Activated naive CD4-positive, alpha-beta T cell treated with anti-CD3 and anti-CD28 coated beads, Interleukin-2, amount 10 ng/mL, durations not matched to agents 7 days and 5 days (primary cell): Measurements from ENCODE around the gene FANCB.
A peak's percentile ranks its signal among the peaks of the same experiment; 100 is the strongest.

Experiments
- CTCF ChIA-PET: fragments of 350-600 bp; sonication (Branson Sonifier 250); formaldehyde crosslinking; loops from one replicate; lab custom pipeline; 2021; ENCODE audit warnings: antibody characterized with exemption; lab: Charles Lee
- DNase-seq: peaks from one replicate; pipeline ENCODE4 v3.0.0-alpha.2; 2020
- H3K27ac Mint-ChIP-seq: one replicate; pipeline ENCODE4 v1.8.0; 2021; ENCODE audit warnings: mild to moderate bottlenecking, moderate library complexity, mixed read lengths
- H3K27me3 Mint-ChIP-seq: one replicate; pipeline ENCODE4 v1.8.0; 2021; ENCODE audit warnings: mild to moderate bottlenecking, mixed read lengths
- H3K36me3 Mint-ChIP-seq: one replicate; pipeline ENCODE4 v1.8.0; 2021; ENCODE audit warnings: mixed read lengths
- H3K4me1 Mint-ChIP-seq: one replicate; pipeline ENCODE4 v1.8.0; 2021; ENCODE audit warnings: mixed read lengths
- H3K4me3 Mint-ChIP-seq: one replicate; pipeline ENCODE4 v1.8.0; 2021; ENCODE audit warnings: mild to moderate bottlenecking, moderate library complexity, mixed read lengths
- H3K9me3 Mint-ChIP-seq: one replicate; pipeline ENCODE4 v1.8.0; 2021; ENCODE audit warnings: mixed read lengths

The FANCB gene

DNA sequence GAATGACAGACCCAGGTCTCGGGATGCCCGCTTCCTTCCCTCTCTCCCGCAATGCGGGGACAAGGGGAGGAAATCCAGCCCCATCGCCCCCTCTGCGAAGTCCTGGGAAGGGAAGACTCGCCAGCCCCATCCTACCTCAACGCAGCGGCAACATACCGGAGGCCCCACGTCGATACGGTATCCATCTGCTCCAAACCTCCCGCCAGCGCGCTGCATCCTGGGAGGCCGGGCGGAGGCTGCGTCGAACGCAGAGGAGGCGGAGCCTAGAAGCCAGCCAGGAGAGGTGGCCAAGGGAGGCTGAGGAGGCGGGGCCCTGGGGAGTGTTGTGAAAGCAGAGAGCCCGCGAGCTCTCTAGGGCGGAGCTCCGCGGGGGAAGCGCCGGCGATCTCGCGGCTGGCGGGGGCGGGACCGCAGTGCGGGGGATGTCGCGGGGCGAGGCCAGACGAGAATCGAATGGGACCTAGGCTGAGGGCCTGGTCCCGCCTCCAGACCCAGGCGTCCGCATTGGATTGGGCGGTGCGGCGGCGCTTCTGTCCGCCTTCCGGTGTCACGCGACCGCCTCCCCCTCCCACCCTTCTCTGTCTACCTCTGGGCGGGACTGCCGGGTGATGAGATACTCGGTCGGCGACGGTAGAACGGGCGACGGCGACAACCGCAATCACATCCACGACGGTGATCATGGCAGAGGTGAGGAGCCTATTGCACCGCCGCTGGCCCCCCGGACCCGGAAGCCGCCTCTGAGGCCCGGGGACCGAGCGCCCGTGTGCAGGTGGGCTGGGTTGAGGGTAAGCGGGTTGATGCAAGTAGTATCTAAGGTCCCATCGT lies at the start of gene FANCB, which contains the start of gene MOSPD2:
FANCB (minus strand) TSS at position 219 of the 825 bp plus-strand sequence. CDS start 7,559 bp downstream, outside the sequence.
MOSPD2 (plus strand) TSS at position 571 of the 825 bp plus-strand sequence; CDS start at position 679, 108 bp downstream.
- DNase-seq = peak; percentile 96
- Mint-ChIP-seq H3K27ac (peak within 1 kb of the TSS; percentile 88), H3K27me3 (no peaks in the 10 kb centered on the region), H3K36me3 (peaks cover 12% of the 10 kb centered on the region), H3K4me3 (peak within 1 kb of the TSS; percentile 83), H3K4me1 (peaks cover 31% of the 10 kb centered on the region), H3K9me3 (no peaks in the 10 kb centered on the region)
- CTCF ChIA-PET = interaction anchor here (0.6 kb wide), 1 partner anchor 10 kb away, joined by 3 read pairs; no protein-coding TSS in a partner anchor

DNA sequence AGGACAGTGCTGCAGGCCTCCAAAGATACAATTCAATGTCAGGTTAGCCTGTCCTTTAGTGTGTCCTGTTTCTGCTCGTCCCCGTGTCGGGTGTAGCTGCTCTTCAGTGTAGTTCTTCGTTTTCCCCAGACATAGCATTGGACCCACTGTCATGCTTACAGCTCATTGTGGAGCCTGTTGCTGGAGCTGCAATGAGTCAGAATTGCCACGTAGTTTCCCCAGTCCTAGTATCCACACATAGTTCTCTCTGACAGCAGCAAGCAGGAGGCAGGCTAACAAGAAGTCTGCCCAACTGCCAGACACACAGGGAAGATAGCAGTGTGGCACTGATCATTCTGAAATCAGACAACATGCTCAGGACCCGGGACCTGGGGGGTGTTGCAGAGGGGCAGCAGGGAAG lies 49.6 kb upstream of the FANCB start:
- H3K4me1 Mint-ChIP-seq = no peaks in the 10 kb centered on the region
- no peaks in the 10 kb centered on the region for H3K27me3 Mint-ChIP-seq
- CTCF ChIA-PET = no interaction called here
- no peaks in the 10 kb centered on the region for H3K9me3 Mint-ChIP-seq
- no peak overlapping the region for H3K27ac Mint-ChIP-seq
- no peak overlapping the region for H3K4me3 Mint-ChIP-seq
- peaks cover 10% of the 10 kb centered on the region for H3K36me3 Mint-ChIP-seq
- no peak for DNase-seq

DNA sequence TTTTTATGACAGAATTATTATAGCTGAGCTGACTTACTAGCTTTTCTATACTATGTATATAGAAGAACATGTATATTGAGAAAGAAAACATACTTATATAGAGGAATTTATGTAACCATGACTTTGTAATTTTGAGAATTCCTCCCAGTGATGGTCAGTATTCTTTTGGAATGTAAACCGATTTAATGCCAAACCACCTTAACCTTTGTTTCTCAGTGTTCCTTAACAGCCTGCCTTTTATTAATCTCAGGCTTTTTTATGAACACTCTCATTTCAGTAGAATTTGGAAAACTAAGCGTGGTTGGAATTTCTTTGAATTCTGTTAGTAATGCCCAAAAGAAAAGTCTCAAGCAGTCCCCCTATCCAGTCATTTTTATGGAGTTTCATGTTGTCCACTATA lies 47.3 kb upstream of the FANCB start:
- CTCF ChIA-PET = no interaction called here
- DNase-seq = no peak
- H3K36me3 Mint-ChIP-seq = peaks cover 21% of the 10 kb centered on the region
- no peaks in the 10 kb centered on the region for H3K27me3 Mint-ChIP-seq
- no peak overlapping the region for H3K4me3 Mint-ChIP-seq
- H3K4me1 Mint-ChIP-seq = no peaks in the 10 kb centered on the region
- no peaks in the 10 kb centered on the region for H3K9me3 Mint-ChIP-seq
- H3K27ac Mint-ChIP-seq = no peak overlapping the region

DNA sequence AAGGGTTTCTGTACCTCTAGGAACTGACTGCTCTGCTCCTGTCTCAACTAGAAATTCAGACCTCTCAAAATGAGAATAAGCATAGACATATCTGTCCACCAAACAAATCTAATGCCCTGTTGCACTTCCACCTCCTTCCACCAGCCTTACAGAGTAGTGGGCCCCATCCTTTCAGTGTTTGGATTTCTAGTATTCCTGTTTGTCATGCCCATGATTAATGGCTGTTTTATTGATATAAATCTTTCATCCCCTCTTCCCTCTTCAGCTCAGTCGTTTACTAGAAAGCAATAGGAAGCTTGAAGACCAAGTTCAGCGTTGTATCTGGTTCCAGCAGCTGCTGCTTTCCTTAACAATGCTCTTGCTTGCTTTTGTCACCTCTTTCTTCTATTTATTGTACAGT lies 46.5 kb upstream of the FANCB start:
- Mint-ChIP-seq H3K4me3 (no peak overlapping the region), H3K4me1 (no peaks in the 10 kb centered on the region), H3K9me3 (no peaks in the 10 kb centered on the region), H3K27me3 (no peaks in the 10 kb centered on the region), H3K36me3 (peaks cover 21% of the 10 kb centered on the region), H3K27ac (no peak overlapping the region)
- no peak for DNase-seq
- CTCF ChIA-PET = no interaction called here

DNA sequence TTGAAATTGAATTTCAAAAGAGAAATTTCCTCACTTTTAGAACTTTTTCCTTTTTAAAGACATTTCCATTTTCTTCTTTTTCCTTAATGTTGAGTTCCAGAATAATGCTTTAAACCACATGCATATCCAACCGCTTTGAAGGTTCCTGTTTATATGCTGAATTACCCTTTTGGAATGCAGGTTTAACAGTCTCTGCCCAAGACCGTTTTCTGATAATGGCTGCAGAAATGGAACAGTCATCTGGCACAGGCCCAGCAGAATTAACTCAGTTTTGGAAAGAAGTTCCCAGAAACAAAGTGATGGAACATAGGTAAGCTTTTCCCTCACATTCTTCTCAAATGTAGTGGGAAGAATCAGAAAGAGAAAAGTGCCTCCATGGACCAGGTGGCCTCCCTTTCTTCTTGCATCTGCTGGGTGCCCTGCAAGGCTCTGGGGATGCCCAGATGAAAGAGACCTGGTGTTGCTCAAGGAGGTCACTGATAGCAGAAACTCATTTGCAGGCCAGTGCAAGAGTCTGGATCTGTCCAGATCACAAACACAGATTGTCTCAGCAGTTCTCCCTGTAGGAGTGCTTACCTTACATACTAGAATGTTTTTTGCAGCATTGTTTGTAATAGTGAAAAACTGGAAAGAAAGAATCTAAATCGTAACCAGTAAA lies 43.3 kb upstream of the FANCB start:
- H3K4me3 Mint-ChIP-seq = no peak overlapping the region
- CTCF ChIA-PET = no interaction called here
- peaks cover 28% of the 10 kb centered on the region for H3K36me3 Mint-ChIP-seq
- no peaks in the 10 kb centered on the region for H3K27me3 Mint-ChIP-seq
- DNase-seq = no peak
- H3K4me1 Mint-ChIP-seq = no peaks in the 10 kb centered on the region
- H3K9me3 Mint-ChIP-seq = no peaks in the 10 kb centered on the region
- no peak overlapping the region for H3K27ac Mint-ChIP-seq

DNA sequence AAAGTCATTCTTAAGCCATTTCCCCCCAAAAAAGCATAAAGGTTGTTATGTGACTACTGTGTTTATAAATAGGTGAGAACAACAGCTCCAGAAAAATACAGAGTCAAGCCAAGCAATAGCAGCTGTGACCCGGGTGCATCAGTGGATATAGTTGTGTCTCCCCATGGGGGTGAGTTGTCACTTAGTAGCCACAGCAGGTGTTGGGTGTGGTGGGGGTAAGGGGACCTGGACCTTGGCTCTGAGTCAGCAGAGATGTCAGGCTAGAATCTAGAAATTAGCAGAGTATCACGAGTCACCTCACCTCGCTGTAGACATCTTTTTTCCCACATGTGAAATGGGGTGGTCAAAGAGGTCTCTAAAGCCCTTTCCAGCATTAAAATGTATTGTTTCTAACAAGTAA lies 42.7 kb upstream of the FANCB start:
- peaks cover 32% of the 10 kb centered on the region for H3K36me3 Mint-ChIP-seq
- H3K27me3 Mint-ChIP-seq = no peaks in the 10 kb centered on the region
- no peak overlapping the region for H3K27ac Mint-ChIP-seq
- no peak for DNase-seq
- H3K4me1 Mint-ChIP-seq = no peaks in the 10 kb centered on the region
- CTCF ChIA-PET = no interaction called here
- H3K9me3 Mint-ChIP-seq = no peaks in the 10 kb centered on the region
- H3K4me3 Mint-ChIP-seq = no peak overlapping the region

DNA sequence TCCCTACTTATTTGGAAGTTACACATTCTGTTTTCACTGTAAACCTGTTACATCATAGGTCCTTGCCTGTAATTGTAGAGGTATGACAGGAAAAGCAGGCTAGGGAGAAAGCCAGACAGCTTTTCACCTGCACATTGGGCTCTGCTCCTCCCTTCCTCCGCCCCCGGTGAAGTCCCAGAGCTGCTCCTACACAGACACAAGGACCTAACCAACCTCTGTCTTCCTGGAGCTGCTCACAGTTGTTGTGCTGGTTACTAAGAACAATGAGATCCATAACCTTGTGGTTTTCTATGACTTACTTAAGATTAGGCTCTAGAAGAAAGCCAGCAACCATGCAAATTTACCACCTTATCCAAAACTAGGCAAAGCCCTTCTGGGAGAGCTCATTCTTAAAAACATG lies 40.4 kb upstream of the FANCB start:
- Mint-ChIP-seq H3K36me3 (peaks cover 27% of the 10 kb centered on the region), H3K4me3 (no peak overlapping the region), H3K4me1 (no peaks in the 10 kb centered on the region), H3K9me3 (no peaks in the 10 kb centered on the region), H3K27me3 (no peaks in the 10 kb centered on the region), H3K27ac (no peak overlapping the region)
- DNase-seq = no peak
- CTCF ChIA-PET = no interaction called here

DNA sequence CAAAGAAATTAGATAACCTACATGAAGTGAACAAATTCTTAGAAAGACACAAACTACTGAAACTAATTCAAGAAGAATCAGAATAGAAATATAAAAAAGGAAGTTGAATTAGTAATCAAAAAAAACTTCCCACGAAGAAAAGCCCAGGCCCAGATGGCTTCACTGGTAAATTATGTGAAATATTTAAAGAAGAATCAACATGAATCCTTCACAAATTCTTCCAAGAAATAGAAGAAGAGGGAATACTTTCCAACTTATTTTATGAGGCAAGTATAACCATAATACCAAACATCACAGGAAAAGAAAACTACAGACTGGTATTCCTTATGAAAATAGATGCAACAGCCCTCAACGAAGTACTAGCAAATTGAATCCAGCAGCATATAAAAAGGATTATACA lies 31.0 kb upstream of the FANCB start:
- DNase-seq = no peak
- CTCF ChIA-PET = no interaction called here
- Mint-ChIP-seq H3K4me3 (no peak overlapping the region), H3K9me3 (peaks cover 9% of the 10 kb centered on the region), H3K36me3 (peaks cover 24% of the 10 kb centered on the region), H3K27me3 (no peaks in the 10 kb centered on the region), H3K4me1 (peaks cover 3% of the 10 kb centered on the region), H3K27ac (no peak overlapping the region)

DNA sequence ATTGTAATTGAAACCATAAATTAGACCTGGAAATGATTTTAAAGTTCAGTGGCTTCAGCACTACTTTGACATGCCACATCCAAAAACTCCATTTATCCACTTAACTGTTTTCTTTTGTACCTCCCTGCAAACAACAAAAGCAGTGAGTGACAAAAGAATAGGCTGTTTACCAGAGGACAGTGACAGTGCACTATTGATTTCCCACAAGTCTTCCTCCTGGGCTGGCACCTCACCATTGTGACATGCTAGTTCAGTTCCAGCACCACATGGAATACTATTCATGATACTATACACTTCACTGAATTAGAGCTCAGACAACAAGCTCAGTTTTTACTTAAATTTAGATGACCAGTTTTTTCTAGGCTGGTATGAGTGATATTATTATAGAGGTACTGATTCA lies 29.7 kb upstream of the FANCB start:
- H3K27me3 Mint-ChIP-seq = no peaks in the 10 kb centered on the region

DNA sequence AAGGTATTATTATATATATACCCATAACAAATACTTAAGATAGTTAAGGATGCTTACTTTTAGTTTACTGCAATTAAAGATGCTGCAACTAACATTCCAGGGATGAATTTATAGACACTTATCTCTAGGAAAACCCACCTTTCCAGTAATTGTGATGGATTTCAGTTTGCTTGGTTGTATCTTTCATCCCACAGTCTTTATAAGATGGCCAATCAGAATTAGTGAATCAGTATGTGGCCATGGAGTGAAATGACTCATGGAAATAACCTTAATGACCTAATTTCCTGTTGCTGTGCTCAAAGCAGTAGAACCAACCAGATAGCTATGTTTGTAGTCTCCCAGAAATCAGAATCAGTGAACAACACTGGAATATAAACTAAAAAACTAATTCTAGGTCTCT lies 26.7 kb upstream of the FANCB start:
- DNase-seq = no peak
- CTCF ChIA-PET = no interaction called here
- H3K27ac Mint-ChIP-seq = no peak overlapping the region
- peaks cover 5% of the 10 kb centered on the region for H3K9me3 Mint-ChIP-seq
- H3K36me3 Mint-ChIP-seq = peaks cover 36% of the 10 kb centered on the region
- H3K4me1 Mint-ChIP-seq = peaks cover 3% of the 10 kb centered on the region
- no peak overlapping the region for H3K4me3 Mint-ChIP-seq
- H3K27me3 Mint-ChIP-seq = no peaks in the 10 kb centered on the region

More for the DNA sequence above, 29.7 kb upstream of the FANCB start:
- Mint-ChIP-seq H3K36me3 (peaks cover 26% of the 10 kb centered on the region), H3K9me3 (peaks cover 9% of the 10 kb centered on the region), H3K4me3 (no peak overlapping the region), H3K27ac (no peak overlapping the region), H3K4me1 (peaks cover 3% of the 10 kb centered on the region)
- CTCF ChIA-PET = no interaction called here
- DNase-seq = no peak

DNA sequence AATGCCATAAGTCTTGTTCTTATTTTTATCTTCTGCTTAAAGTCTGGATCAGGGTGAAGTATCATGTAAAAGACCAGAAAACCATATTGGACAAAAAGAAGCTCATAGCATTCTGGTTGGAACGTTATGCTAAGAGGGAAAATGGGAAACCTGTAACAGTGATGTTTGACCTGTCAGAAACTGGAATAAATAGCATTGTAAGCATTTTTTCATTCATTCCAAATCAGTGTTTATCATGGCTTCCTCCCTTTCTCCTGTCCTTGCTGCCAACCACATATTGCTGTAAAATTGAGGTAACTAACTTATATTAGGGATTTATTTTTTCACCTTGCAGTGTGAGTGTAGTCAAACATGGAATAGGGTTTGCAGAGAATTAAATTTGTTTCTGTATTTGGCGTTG lies 24.2 kb upstream of the FANCB start:
- H3K27ac Mint-ChIP-seq = no peak overlapping the region
- no peak overlapping the region for H3K4me3 Mint-ChIP-seq
- peaks cover 24% of the 10 kb centered on the region for H3K36me3 Mint-ChIP-seq
- CTCF ChIA-PET = no interaction called here
- H3K9me3 Mint-ChIP-seq = no peaks in the 10 kb centered on the region
- H3K4me1 Mint-ChIP-seq = peaks cover 3% of the 10 kb centered on the region
- no peaks in the 10 kb centered on the region for H3K27me3 Mint-ChIP-seq
- DNase-seq = no peak

DNA sequence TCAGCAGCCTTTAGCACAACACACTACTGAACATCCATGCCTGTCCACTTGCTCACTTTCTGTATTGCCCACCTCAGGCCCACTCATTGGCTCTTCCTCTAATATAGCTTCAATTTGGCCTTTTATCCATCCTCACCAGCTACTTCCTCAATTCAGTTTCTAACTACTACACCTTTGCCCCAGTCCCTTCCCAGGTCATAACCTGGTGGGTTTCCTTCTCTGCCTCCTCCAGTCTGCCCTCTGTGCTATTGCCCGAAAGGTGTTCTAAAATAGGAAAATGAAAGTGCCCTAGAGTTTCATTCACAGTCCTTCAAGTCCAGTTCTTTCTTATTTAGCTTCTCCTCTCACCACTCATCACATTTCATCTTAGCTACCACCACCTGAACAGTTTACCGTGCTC lies 23.4 kb upstream of the FANCB start:
- H3K36me3 Mint-ChIP-seq = peaks cover 24% of the 10 kb centered on the region
- DNase-seq = no peak
- CTCF ChIA-PET = no interaction called here

DNA sequence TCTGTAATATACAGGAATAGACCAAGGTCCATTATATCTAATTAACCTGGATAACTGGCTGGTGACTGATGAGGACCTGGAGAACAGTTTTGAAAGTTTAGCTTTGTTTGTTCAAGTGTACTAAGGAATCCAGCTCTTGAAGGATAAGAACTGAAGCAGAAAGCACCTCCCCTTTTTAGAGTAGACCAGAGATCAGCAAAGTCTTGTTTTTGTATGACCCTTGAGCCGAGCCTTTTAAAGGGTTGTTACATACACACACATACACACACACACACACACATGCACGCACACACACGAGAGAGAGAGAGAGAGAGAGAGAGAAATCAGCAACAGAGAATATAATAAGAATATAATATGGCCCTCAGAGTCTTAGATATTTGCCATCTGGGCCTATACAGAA lies 13.4 kb upstream of the FANCB start:
- CTCF ChIA-PET = no interaction called here
- H3K36me3 Mint-ChIP-seq = peaks cover 8% of the 10 kb centered on the region
- no peak overlapping the region for H3K4me3 Mint-ChIP-seq
- H3K27ac Mint-ChIP-seq = no peak overlapping the region
- H3K27me3 Mint-ChIP-seq = no peaks in the 10 kb centered on the region
- DNase-seq = no peak
- H3K4me1 Mint-ChIP-seq = no peaks in the 10 kb centered on the region
- H3K9me3 Mint-ChIP-seq = no peaks in the 10 kb centered on the region

More for the DNA sequence above, 23.4 kb upstream of the FANCB start:
- Mint-ChIP-seq H3K4me3 (no peak overlapping the region), H3K4me1 (peaks cover 3% of the 10 kb centered on the region), H3K9me3 (no peaks in the 10 kb centered on the region), H3K27me3 (no peaks in the 10 kb centered on the region), H3K27ac (no peak overlapping the region)

DNA sequence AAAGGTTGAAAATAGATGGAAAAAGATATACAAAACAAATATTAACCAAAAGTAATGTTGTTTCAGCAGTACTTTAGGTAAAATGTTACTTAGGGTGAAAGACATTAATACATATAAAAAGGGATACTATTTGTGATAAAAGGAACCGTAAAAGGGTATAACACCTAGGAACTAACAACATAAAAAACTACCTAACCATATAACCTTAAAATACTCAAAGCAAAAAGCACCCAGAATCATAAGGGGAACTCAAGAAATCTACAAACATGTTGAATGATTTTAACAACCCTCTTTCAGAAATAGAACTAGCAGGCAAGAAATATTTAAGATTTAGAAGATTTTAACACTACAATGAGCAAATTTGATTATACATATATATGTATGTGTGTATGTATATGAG lies 11.8 kb upstream of the FANCB start:
- Mint-ChIP-seq H3K36me3 (peaks cover 5% of the 10 kb centered on the region), H3K9me3 (no peaks in the 10 kb centered on the region), H3K27me3 (no peaks in the 10 kb centered on the region), H3K27ac (no peak overlapping the region), H3K4me3 (no peak overlapping the region), H3K4me1 (no peaks in the 10 kb centered on the region)
- DNase-seq = no peak
- CTCF ChIA-PET = no interaction called here

DNA sequence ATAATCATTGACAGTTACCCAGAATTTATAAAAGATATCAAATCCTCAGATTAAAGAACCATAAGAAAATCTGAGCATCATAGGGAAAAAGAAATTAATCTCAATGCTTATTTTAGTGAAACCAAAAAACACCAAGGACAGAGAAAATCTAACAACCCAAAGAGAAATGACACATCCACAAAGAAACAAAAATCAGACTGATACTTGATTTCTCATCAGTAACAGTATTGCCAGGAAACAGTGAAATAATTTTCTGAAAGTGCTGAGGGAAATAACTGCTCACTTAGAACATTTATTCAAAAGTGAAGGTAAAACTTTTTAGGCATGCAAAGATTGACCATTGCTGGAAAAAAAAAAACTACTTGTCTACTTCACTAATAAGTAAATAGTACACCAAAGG lies 11.0 kb upstream of the FANCB start:
- Mint-ChIP-seq H3K9me3 (no peaks in the 10 kb centered on the region), H3K4me3 (no peak overlapping the region), H3K27me3 (no peaks in the 10 kb centered on the region), H3K36me3 (peaks cover 5% of the 10 kb centered on the region), H3K4me1 (no peaks in the 10 kb centered on the region), H3K27ac (no peak overlapping the region)
- CTCF ChIA-PET = no interaction called here
- DNase-seq = no peak
